Measurements from ENCODE around the gene TFF2.

The TFF2 gene, protein sequence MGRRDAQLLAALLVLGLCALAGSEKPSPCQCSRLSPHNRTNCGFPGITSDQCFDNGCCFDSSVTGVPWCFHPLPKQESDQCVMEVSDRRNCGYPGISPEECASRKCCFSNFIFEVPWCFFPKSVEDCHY

DNA sequence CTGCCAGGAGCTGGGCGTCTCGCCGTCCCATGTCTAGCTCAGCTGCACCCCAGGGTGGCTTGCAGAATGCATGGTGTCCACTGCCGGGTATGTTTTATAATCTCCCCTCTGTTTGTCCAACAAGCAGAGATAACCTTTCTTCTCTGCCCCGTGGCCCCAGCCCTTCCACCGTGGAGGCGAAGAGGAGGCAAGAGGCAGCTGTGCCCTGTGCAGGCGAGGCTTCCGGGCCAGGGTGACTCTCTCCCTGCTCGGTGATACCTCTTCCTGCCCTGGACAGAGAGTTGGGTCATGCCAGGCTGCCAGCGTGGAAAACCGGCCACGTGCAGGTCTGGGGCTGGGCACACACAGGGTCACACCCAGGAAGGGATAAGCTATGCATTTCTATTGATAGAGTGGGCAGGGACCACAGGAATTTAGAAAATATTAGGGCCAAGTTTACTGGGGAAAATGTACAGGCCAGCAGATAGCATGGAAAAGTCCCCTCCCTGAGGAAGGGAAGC, at the start of gene TFF2:
TSS of gene TFF2 (minus strand) at position 68 of the 500 bp plus-strand sequence. CDS start at position 31, 37 bp downstream.
- peak; percentile 42 for DNase-seq

GRCh38 chr21:42400525-42400924, 49.7 kb upstream of the TFF2 start:
- no peak for DNase-seq

DNA sequence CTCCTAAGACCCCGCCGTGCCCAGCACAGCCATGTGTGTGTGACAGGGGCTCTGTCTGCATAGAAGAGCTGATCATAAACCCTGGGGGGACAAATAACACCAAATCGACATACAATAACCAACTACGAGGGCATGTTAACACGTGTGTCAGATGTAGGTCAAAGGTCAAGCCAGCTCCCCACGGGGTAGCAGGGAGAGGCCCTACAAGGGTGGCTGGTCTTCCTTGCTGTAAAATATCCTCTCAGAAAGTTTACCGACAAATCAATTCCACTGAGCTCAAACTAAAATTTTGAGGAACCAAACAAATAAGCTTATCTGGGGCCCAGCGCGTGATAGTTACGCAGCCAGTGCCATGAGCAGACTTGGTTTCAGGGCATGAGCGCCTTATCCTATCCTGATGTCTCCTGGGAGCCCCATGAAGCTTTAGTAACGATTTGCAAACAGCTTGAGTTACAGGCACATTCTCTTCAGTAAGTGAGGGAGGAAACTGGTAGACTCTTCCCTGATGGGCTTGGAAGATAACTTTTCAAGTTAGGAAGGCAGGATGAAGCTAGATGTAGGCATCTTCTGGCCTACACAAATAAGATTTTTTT, 47.7 kb upstream of the TFF2 start:
- DNase-seq = no peak

- no peak for DNase-seq
Measured at GRCh38 chr21:42397746-42398394, 47.1 kb upstream of the TFF2 start.

DNA sequence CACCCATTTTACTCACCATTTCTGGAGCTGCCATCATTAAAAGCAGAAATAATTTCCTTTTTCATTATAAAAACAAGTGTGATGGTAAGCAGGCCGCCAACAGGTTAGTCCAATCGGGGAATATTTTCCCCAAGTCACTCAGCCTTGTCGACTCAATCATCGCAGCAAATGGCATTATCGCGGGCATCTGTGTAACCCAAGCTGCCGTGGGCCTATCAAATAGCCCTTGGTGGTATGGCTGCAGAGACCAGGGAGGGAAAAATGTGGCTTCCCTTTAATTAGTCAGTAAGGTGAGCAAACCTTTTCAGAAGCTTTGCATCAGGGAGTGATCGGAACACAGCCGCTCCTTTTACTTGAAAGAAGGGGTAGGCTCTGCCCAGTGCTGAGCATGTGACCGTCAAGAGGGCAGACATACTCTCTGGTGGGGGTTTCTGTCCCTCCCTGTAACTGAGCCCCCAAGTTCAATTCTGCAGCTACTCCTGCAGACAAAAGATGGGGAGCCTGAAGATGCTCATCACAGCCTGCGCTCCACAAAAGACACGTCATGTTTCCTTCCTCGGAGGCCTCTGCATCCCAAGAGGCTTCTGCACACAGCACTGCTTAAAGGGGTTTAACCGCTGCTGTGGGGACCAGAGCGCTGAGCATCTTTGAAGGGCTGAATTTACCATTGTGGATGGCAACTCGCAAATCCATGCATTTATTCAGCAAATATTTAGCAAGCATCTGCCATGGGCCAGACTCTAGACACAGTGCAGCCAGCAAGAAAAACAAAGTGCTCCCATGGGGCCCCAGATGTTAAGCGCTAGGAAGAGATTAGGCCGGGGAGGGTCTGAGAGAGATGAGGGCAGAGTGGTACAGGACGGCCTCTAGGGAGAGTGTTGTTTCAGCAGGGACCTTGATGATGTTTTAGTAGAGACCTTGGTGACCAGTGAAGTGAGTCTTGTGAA, 46.3 kb upstream of the TFF2 start:
- no peak for DNase-seq

DNA sequence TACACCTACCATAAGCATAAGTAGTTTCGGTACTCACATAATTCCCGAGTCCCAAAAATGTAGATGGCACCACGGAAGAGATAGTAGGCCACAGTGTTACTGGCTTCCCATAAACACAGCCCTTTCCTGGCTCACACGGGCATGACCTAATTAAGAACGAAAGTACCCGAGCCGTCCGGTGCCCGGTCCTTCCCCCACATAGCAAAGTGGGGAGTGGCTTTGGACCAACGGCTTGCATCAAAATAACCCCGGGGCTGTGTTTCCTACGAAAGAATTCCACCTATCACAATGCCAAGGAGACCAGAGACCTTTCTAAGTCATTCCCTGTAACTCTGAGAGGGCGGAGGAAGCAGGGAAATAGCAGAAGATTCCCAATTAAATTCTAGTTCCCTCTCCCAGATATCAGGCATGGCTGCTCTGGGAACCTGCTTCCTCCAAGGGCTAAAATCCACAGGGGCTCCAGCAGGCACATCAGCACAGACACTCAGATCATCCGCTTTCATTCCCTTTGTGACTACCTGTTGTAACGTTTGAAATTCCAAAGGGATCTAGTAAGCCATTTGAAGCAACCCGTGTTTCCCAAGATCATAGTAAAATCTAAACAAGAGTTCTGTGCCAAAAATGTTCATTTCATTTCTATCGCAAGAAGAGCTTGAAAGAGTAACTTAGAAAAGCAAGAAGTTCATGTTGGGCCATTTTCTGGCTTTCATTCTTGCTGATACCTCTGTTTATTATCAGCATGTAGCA, 45.3 kb upstream of the TFF2 start, which contains the start of gene TMPRSS3:
TSS of gene TMPRSS3 (minus strand) at position 148 of the 747 bp plus-strand sequence. CDS start 635 bp downstream, outside the sequence.
- no peak for DNase-seq

- DNase-seq = no peak
Measured at GRCh38 chr21:42395302-42395701, 44.5 kb upstream of the TFF2 start.

- no peak for DNase-seq
Measured at GRCh38 chr21:42393443-42393950, 42.7 kb upstream of the TFF2 start.

DNA sequence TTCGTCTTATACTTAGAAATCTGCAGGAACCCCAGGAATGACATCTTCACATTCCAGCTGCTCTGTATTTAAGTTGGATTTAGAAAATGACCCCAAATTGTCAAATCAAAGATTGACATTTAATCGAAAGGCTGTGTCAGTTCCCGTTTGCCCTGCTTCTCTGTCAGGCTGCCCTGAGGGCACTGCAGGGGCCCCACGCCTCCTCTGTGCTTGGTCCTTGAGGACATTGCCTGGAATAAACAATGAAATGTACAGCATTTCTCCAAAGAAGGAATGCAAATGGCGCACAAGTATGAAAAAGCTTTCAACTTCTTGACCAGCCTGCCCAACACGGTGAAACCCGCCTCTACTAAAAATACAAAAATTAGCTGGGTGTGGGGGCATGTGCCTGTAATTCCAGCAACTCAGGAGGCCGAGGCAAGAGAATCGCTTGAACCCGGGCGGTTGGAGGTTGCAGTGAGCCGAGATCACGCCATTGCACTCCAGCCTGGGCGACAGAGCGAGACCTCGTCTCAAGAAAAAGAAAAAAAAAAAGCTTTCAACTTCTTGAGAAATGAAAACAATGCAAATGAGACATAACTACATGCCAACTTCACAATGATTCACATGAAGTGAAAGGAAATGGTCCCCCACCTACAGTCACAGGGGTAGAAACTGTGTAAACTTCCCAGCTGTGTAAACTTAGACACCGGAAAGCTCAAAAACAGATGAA, 42.1 kb upstream of the TFF2 start:
- DNase-seq = no peak

- no peak for DNase-seq
Measured at GRCh38 chr21:42391297-42391696, 40.5 kb upstream of the TFF2 start.

- no peak for DNase-seq
Measured at GRCh38 chr21:42390696-42391095, 39.9 kb upstream of the TFF2 start.

- no peak for DNase-seq
Measured at GRCh38 chr21:42390193-42390592, 39.4 kb upstream of the TFF2 start.

DNA sequence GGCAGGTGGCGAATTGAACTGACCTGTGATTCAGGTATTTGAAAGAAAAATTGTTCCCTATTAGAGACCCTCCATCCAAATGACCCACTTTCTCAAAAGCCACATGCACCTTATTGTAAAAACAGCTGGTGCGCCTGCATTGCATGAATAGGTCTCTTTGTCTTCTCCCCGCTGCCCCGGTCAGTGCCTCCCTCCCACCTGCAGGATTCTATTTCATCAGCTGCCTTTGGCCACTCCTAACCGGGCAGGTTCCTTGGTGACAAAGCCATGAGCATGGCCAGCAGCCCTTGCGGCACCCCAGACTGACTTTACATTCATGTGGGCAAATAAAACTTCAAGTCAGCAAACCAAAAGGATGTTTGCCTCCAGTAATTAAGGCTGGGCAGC, 38.6 kb upstream of the TFF2 start:
- peak; percentile 72 for DNase-seq

DNA sequence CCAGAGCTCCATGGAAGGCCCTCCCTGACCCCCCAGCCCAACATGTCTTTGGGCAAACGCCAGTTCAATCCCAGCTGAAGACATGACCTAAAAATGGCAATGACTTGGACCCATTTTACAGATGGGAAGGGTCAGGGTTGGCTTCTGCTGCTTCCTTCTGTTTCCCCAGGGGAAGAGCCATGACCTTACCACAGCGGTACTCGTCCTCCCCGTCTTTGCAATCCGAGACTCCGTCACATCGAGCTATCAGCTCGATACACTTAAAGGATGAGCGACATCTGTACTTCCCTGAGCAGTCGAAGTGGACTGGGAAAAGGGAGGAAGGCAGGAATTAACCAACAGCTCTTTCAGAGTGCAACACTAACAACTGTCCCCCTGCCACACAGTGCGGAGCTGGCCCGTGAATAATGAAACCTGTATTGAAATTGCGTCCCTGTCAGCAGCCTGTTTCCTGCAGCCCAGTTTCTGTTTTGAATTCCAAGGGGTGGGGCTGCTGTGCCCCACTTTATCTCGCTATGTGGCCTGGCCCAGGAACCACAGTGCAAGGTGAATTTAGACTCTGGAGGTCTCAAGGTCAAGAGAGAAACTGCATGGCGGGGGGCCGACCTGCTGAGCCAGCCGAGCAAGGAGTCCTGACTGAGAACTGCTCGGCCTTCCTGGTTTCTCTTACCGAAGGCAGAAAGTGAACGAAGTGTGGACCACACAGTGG, 38.1 kb upstream of the TFF2 start:
- no peak for DNase-seq

GRCh38 chr21:42387843-42388340, 37.1 kb upstream of the TFF2 start:
- no peak for DNase-seq

DNA sequence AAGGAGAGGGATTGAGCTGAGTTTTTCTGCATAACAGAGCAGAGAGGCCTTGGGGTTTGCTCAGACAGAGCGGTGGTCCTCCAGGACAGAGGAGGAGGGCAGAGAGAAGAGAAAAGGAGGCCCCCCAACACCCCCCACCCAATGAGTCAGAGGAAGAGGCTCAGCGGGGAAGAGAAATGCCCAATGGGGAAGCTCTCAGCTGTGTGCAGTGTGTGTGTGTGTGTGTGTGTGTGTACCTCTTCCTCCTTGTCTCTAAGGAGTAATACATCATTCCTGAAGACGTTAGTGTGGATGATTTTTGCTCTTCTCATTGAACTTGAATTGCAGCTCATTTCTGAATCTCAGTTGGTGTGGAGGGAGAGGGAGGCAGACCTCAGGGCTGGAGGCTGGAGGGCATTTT, 36.4 kb upstream of the TFF2 start:
- no peak for DNase-seq

DNA sequence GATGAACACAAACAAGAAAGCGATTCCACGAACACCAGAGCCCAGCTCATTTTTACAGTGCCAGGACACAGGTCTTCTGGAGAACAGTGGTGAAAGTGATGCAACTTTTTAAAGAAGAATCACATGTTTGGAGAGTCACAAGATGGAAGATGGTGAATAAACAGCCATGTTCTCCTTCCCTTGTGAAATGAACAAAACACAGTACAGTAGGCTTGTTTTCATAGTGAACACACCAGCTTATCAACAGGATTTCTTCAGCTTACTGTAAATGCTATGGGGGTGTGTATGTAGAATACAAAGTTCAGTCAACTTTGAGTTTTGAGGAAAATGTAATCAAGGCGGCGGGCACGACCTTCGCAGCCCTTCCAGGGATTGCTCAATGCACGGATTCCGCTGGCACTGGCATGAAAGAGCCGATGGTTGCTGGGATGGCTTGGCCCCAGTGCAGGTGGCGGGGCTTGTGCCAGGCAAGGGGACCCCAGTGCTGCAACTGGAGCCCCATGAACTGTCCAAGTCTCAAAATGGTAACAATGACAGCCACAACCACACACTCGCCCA, 35.3 kb upstream of the TFF2 start:
- no peak for DNase-seq

- DNase-seq = no peak
Measured at GRCh38 chr21:42385619-42386018, 34.8 kb upstream of the TFF2 start.

DNA sequence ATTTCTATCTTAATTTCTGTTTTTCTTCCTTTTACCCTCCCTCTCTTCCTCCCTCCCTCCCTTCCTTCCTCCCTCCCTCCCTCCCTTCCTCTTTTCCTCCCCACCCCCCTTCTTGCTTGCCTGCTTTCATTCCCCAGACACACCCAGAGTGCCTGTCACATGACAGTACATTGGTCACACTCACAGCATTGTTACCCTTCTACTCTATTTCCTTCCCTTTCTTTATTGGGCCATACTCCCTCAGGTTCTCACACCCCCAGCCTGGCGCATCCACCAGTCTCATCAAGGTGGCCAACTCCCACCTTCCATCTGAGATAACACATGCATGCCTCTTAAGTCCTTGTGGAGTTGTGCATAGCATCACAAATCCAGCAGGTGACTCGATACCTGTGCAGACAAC, 34.2 kb upstream of the TFF2 start:
- DNase-seq = no peak

Measured in islet precursor cell (in vitro differentiated cells).